ENCODE data around the gene SLC7A14.

DNA sequence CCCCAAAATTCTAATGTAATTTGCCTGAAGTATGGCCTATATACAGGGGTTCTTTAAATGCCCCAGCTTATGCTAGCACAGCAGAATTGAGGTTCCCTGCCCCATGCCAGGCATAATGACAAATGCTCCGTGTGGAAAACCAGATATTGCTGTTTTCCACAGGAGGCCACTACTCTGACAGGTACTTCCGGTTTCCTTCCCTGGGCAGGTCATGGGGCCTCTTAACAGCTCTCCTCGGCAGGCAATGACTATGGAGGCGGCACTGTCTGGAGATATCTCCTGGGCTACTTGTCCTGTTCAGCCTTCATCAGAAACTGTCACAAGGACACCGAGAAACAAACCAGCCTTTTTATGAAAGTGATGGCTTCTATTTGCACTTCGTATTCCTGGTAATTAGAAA, 54.8 kb downstream of the SLC7A14 start:
- TF ChIP-seq, protein P1, sequence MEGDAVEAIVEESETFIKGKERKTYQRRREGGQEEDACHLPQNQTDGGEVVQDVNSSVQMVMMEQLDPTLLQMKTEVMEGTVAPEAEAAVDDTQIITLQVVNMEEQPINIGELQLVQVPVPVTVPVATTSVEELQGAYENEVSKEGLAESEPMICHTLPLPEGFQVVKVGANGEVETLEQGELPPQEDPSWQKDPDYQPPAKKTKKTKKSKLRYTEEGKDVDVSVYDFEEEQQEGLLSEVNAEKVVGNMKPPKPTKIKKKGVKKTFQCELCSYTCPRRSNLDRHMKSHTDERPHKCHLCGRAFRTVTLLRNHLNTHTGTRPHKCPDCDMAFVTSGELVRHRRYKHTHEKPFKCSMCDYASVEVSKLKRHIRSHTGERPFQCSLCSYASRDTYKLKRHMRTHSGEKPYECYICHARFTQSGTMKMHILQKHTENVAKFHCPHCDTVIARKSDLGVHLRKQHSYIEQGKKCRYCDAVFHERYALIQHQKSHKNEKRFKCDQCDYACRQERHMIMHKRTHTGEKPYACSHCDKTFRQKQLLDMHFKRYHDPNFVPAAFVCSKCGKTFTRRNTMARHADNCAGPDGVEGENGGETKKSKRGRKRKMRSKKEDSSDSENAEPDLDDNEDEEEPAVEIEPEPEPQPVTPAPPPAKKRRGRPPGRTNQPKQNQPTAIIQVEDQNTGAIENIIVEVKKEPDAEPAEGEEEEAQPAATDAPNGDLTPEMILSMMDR (conservative IDR thresholded peaks at IDR 0.05; ENCODE audit: low read depth, low read length): no peak
- no peak for TF ChIP-seq FOS (IDR thresholded peaks at IDR 0.05; ENCODE audit: low read depth, low read length)
- TF ChIP-seq NFE2L2 (IDR thresholded peaks at IDR 0.05; ENCODE audit: low read depth, low read length): no peak
- no peak for TF ChIP-seq RAD21 (IDR thresholded peaks at IDR 0.05; ENCODE audit: low read length)
- TF ChIP-seq MAFK (IDR thresholded peaks at IDR 0.05; ENCODE audit: low read depth, low read length): no peak
- TF ChIP-seq BHLHE40 (IDR thresholded peaks at IDR 0.05; ENCODE audit: low read depth, low read length): no peak
- TF ChIP-seq SMC3 (IDR thresholded peaks at IDR 0.05; ENCODE audit: low read depth, low read length): no peak
- TF ChIP-seq RCOR1 (IDR thresholded peaks at IDR 0.05; ENCODE audit: insufficient replicate concordance, low read length): no peak
- no peak for TF ChIP-seq POLR2A (IDR thresholded peaks at IDR 0.05; ENCODE audit: low read depth, low read length)
- no peak for TF ChIP-seq MXI1 (IDR thresholded peaks at IDR 0.05; ENCODE audit: borderline replicate concordance, low read depth, low read length)
- TF ChIP-seq CHD1 (IDR thresholded peaks at IDR 0.05; ENCODE audit: low read depth, low read length): no peak
- TF ChIP-seq, protein P2, sequence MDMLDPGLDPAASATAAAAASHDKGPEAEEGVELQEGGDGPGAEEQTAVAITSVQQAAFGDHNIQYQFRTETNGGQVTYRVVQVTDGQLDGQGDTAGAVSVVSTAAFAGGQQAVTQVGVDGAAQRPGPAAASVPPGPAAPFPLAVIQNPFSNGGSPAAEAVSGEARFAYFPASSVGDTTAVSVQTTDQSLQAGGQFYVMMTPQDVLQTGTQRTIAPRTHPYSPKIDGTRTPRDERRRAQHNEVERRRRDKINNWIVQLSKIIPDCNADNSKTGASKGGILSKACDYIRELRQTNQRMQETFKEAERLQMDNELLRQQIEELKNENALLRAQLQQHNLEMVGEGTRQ (IDR thresholded peaks at IDR 0.05; ENCODE audit: low read depth, low read length): no peak

Measured in IMR-90 (cell line).